Panc1 (cell line): ENCODE results near the gene FUCA2. TPM values are rescaled to one million over a fixed set of nuclear protein-coding genes. Genes with fewer than 3 reads are reported as not detected.
A peak's percentile ranks its signal among the peaks of the same experiment; 100 is the strongest.

Source experiments
- ATAC-seq: fragments of 200-7000 bp; cut with Tn5 transposase; 2 replicates; pipeline ENCODE4 v1.9.1; 2020; ENCODE audit warnings: mild to moderate bottlenecking, moderate library complexity
- BruUV-seq: library from RNA; stranded (reverse); fragments of 400-500 nt; replicated peaks from 2 replicates; lab custom pipeline; 2021; lab: Mats Ljungman, UMichigan
- CTCF ChIA-PET: fragments of 300-600 bp; sonication (Branson Sonifier 250); formaldehyde crosslinking; loops from one replicate; lab custom pipeline; 2022; ENCODE audit warnings: antibody characterized with exemption; lab: Charles Lee
- POLR2A ChIA-PET: fragments of 300-600 bp; sonication (Branson Sonifier 250); formaldehyde crosslinking; loops from one replicate; lab custom pipeline; 2022; ENCODE audit warnings: antibody characterized with exemption; lab: Charles Lee
- DNase-seq: peaks from one replicate; pipeline ENCODE4 v3.0.0-alpha.2; 2010; ENCODE audit warnings: low read depth, low spot score
- H3K27ac ChIP-seq: 2 replicates; pipeline ENCODE4 v1.5.1; 2011; ENCODE audit warnings: mild to moderate bottlenecking, low read length, inconsistent platforms
- H3K27me3 ChIP-seq: fragments of 200-500 bp; sonication (Bioruptor generic); 2 replicates; pipeline ENCODE4 v1.6.0; 2014; ENCODE audit warnings: low read length, inconsistent platforms; ENCODE audit not compliant: control insufficient read depth, insufficient read depth
- H3K36me3 ChIP-seq: fragments of 200-500 bp; sonication (Bioruptor generic); 2 replicates; pipeline ENCODE4 v1.5.1; 2014; ENCODE audit warnings: inconsistent platforms, mild to moderate bottlenecking, low read length, moderate library complexity; ENCODE audit not compliant: control insufficient read depth, insufficient read depth
- H3K4me1 ChIP-seq: 2 replicates; pipeline ENCODE4 v1.5.1; 2011; ENCODE audit warnings: inconsistent platforms, mild to moderate bottlenecking, low read length, moderate library complexity; ENCODE audit not compliant: control insufficient read depth, insufficient read depth
- H3K4me3 ChIP-seq, 2 experiments: 2 replicates each; pipeline ENCODE4 v1.5.1; 2011 to 2012; ENCODE audit warnings: low read depth in 2 of 2, low read length in 2 of 2, mild to moderate bottlenecking in 2 of 2, inconsistent platforms in 1 of 2, moderate library complexity in 1 of 2
- H3K9me3 ChIP-seq: fragments of 200-500 bp; sonication (Bioruptor generic); 2 replicates; pipeline ENCODE4 v1.5.1; 2014; ENCODE audit warnings: low read depth, mild to moderate bottlenecking, inconsistent platforms, low read length, moderate library complexity; ENCODE audit not compliant: control insufficient read depth, insufficient read depth
- POLR2AphosphoS5 ChIP-seq: IDR thresholded peaks from 2 replicates; pipeline ENCODE4 v1.6.1; 2012; ENCODE audit warnings: mild to moderate bottlenecking, low read depth, low read length, moderate library complexity
- SIN3A ChIP-seq: IDR thresholded peaks from 2 replicates; pipeline ENCODE4 v1.6.1; 2012; ENCODE audit warnings: low read depth, mild to moderate bottlenecking, low read length, moderate library complexity, borderline replicate concordance; ENCODE audit not compliant: insufficient read depth
- TCF7L2 ChIP-seq: IDR thresholded peaks from 2 replicates; pipeline ENCODE4 v1.6.1; 2011; ENCODE audit warnings: mild to moderate bottlenecking, low read depth, low read length, inconsistent platforms
- in situ Hi-C: cut with HindIII; loops from 2 replicates; pipeline ENCODE4 v1.10.0; 2016; ENCODE audit warnings: low sequenced_read_pairs, low pct_unique_long_range_greater_than_20kb
- intact Hi-C: fragments of 100-400 bp; cut with micrococcal nuclease; formaldehyde crosslinking; loops from one replicate; pipeline ENCODE4 v1.10.0; 2022; ENCODE audit not compliant: unreplicated experiment
- total RNA-seq: library from RNA; stranded (reverse); gene quantifications from one replicate; pipeline ENCODE4 v1.2.1, GENCODE V29; 2021; ENCODE audit not compliant: unreplicated experiment
- TF ChIP-seq, protein P1 (sequence below), 2 experiments: IDR thresholded peaks; 2 replicates each; pipeline ENCODE4 v1.6.1; 2011 to 2012; ENCODE audit warnings: low read depth in 2 of 2, control low read depth in 1 of 2, low read length in 1 of 2, mild to moderate bottlenecking in 1 of 2, moderate library complexity in 1 of 2; ENCODE audit not compliant: insufficient read depth in 1 of 2
- TF ChIP-seq, protein P2 (sequence below): fragments of 450-650 bp; IDR thresholded peaks from 2 replicates; pipeline ENCODE4 v1.5.1; 2017; ENCODE audit warnings: mild to moderate bottlenecking

FUCA2 gene
- total RNA-seq, 1 experiment from 2014 or later, result 68.1 TPM

- H3K9me3 ChIP-seq, result no peaks in the 10 kb centered on the region
- in situ Hi-C loops (no loop called here), intact Hi-C loops (no loop called here)
- ATAC-seq, result no peak
- ChIA-PET CTCF (no interaction called here), POLR2A (no interaction called here)
- no peak overlapping the region for H3K27ac ChIP-seq
- no peak for DNase-seq
- H3K27me3 ChIP-seq, result no peaks in the 10 kb centered on the region
- no peak for TF ChIP-seq SIN3A
- TF ChIP-seq, protein P1, sequence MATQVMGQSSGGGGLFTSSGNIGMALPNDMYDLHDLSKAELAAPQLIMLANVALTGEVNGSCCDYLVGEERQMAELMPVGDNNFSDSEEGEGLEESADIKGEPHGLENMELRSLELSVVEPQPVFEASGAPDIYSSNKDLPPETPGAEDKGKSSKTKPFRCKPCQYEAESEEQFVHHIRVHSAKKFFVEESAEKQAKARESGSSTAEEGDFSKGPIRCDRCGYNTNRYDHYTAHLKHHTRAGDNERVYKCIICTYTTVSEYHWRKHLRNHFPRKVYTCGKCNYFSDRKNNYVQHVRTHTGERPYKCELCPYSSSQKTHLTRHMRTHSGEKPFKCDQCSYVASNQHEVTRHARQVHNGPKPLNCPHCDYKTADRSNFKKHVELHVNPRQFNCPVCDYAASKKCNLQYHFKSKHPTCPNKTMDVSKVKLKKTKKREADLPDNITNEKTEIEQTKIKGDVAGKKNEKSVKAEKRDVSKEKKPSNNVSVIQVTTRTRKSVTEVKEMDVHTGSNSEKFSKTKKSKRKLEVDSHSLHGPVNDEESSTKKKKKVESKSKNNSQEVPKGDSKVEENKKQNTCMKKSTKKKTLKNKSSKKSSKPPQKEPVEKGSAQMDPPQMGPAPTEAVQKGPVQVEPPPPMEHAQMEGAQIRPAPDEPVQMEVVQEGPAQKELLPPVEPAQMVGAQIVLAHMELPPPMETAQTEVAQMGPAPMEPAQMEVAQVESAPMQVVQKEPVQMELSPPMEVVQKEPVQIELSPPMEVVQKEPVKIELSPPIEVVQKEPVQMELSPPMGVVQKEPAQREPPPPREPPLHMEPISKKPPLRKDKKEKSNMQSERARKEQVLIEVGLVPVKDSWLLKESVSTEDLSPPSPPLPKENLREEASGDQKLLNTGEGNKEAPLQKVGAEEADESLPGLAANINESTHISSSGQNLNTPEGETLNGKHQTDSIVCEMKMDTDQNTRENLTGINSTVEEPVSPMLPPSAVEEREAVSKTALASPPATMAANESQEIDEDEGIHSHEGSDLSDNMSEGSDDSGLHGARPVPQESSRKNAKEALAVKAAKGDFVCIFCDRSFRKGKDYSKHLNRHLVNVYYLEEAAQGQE (IDR thresholded peaks at IDR 0.05; ENCODE audit: insufficient read depth in 1 of 2, low read depth in 2 of 2, low read length in 1 of 2), result no peak
- no peak for TF ChIP-seq TCF7L2
- TF ChIP-seq, protein P2, sequence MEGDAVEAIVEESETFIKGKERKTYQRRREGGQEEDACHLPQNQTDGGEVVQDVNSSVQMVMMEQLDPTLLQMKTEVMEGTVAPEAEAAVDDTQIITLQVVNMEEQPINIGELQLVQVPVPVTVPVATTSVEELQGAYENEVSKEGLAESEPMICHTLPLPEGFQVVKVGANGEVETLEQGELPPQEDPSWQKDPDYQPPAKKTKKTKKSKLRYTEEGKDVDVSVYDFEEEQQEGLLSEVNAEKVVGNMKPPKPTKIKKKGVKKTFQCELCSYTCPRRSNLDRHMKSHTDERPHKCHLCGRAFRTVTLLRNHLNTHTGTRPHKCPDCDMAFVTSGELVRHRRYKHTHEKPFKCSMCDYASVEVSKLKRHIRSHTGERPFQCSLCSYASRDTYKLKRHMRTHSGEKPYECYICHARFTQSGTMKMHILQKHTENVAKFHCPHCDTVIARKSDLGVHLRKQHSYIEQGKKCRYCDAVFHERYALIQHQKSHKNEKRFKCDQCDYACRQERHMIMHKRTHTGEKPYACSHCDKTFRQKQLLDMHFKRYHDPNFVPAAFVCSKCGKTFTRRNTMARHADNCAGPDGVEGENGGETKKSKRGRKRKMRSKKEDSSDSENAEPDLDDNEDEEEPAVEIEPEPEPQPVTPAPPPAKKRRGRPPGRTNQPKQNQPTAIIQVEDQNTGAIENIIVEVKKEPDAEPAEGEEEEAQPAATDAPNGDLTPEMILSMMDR, result no peak
- TF ChIP-seq POLR2AphosphoS5, result no peak
- peaks cover 3% of the 10 kb centered on the region; the same call in 1 of the 2 replicates for H3K36me3 ChIP-seq
- H3K4me3 ChIP-seq, result no peak overlapping the region
- H3K4me1 ChIP-seq, result no peaks in the 10 kb centered on the region
- BruUV-seq, result no TSS peak
These were observed 13.1 kb downstream of the FUCA2 start for GRCh38 chr6:143498428-143498827.

- no peak for TF ChIP-seq SIN3A
- TF ChIP-seq POLR2AphosphoS5, result no peak
- no TSS peak for BruUV-seq
- no peak overlapping the region for H3K4me3 ChIP-seq
- no peaks in the 10 kb centered on the region for H3K27me3 ChIP-seq
- in situ Hi-C loops, result no loop called here
- ATAC-seq (no peak), DNase-seq (no peak)
- peaks cover 3% of the 10 kb centered on the region; the same call in 1 of the 2 replicates for H3K36me3 ChIP-seq
- no peaks in the 10 kb centered on the region for H3K4me1 ChIP-seq
- POLR2A ChIA-PET, result interaction anchor here (1.0 kb wide), 1 partner anchor 16 kb away, joined by 3 read pairs; no protein-coding TSS in a partner anchor
- CTCF ChIA-PET, result no interaction called here
- H3K27ac ChIP-seq, result no peak overlapping the region
- intact Hi-C loops, result no loop called here
- H3K9me3 ChIP-seq, result no peaks in the 10 kb centered on the region
These were observed 14.5 kb downstream of the FUCA2 start for GRCh38 chr6:143496974-143497373.

DNA sequence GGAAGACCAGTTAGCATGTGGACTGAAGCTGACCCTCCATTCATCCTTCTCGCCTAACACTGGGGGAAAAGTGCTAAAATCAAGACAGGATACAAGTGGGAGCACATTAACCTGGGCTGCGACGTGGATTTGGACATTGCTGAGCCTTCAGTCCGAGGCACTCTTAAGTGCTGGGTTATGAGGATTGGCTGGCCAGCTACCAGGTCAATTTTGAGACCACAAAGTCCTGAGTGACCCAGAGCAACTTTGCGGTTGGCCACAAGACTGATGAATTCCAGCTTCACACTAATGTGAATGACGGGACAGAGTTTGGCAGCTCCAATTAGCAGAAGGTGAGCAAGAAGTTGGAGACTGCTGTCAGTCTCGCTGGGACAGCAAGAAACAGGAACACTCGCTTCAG is 20.7 kb downstream of the FUCA2 start:
- ChIA-PET CTCF (no interaction called here), POLR2A (no interaction called here)
- no peak overlapping the region for H3K27ac ChIP-seq
- TF ChIP-seq POLR2AphosphoS5 (no peak), SIN3A (no peak), TCF7L2 (no peak)
- TF ChIP-seq, protein P2, result no peak
- TF ChIP-seq, protein P1 (IDR thresholded peaks at IDR 0.05; ENCODE audit: insufficient read depth in 1 of 2, low read depth in 2 of 2, low read length in 1 of 2), result no peak
- H3K4me1 ChIP-seq, result no peaks in the 10 kb centered on the region
- no peaks in the 10 kb centered on the region for H3K36me3 ChIP-seq
- no peak for DNase-seq
- in situ Hi-C loops, result no loop called here
- peak; percentile 42; the same call in 1 of the 2 replicates for ATAC-seq
- no peaks in the 10 kb centered on the region for H3K27me3 ChIP-seq
- intact Hi-C loops, result no loop called here
- H3K9me3 ChIP-seq, result no peaks in the 10 kb centered on the region
- no TSS peak for BruUV-seq
- no peak overlapping the region for H3K4me3 ChIP-seq
